GM15510 (cell line): Measurements from ENCODE around the gene EXOC2.

Experiments
- POLR2A ChIP-seq: IDR thresholded peaks from 3 replicates; pipeline ENCODE4 v1.6.1; 2011; ENCODE audit warnings: borderline replicate concordance; ENCODE audit not compliant: insufficient read length; ENCODE audit errors: extremely low read depth

Gene EXOC2

DNA sequence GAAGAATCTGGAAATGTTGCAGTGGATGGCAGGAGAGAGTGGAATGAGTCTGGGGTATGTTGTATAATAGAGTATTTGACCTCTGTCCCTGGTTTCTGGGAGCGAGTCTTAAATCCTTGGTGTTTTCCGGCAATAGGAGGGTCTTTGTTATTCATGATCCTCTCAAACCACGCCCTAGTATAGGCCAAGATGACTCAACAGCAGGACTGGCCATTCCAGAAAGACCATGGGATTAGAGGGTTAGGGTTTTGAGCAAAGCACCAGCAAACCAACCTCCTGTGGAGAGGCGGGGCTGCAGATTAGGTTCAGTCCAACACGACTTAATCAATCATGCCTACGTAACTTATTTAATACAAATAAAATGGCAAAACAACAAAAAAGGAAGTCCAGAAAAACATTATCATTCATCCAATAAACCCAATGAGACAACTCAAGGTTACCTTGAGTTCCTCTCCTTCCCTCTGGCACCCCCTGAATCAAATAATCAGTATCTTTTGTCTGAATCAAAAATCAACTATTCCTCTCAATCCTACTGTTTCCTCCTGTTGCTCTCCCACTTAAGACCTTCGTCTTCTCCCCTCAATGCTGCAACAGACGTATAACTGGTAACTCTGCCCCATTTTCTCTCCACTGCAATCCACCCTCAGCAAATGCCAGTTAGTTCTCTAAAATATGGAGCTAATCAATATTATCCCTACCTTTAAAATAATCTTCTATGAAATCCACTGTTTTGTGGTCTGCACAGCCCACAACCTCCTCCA lies 51.5 kb downstream of the EXOC2 start:
- no peak for TF ChIP-seq POLR2A

- TF ChIP-seq POLR2A, result no peak
These were observed 56.5 kb downstream of the EXOC2 start for GRCh38 chr6:636488-636887.

GRCh38 chr6:635233-635632 lies 57.7 kb downstream of the EXOC2 start:
- TF ChIP-seq POLR2A, result no peak

- TF ChIP-seq POLR2A, result no peak
These were observed 59.3 kb downstream of the EXOC2 start for GRCh38 chr6:633611-634010.

DNA sequence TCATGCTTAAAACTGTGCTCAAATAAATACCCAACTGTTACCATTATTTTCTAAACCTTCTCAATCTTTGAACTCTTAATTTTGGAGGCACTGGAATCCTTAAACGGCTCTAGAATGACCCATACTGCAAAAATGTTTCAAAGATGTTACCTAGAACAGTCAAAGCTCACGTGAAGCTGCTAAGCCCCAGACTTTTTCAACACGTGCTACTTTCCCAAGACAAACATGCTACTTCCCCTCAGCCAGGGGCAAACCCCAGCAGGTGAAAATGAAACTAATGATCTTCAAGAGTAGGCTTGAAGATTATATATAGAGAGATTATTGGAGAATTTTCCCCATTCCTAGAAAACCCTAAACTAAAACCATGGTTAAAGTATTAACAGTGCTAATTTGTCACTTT lies 64.2 kb downstream of the EXOC2 start:
- TF ChIP-seq POLR2A, result no peak

GRCh38 chr6:626236-626635 lies 66.7 kb downstream of the EXOC2 start:
- no peak for TF ChIP-seq POLR2A

- no peak for TF ChIP-seq POLR2A
These were observed 68.0 kb downstream of the EXOC2 start for GRCh38 chr6:624979-625378.

DNA sequence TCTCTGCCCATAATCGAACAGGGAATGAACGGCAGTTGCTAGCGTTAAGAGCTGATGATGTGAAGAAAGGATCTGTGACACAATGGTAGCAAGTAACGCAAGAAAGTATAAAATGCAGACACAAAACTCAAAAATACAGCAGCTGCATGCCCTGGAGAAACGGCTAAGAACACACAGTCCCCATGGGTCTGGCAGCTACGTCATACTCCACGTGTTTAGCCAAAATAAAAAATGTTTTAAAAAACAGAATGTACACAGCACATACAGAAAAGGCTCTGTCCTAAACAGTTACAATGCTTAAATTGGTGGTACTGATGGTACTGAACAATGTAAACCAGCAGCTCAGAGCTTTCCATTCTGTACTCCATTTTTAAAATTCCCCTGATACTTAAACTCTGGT lies 70.5 kb downstream of the EXOC2 start:
- TF ChIP-seq POLR2A, result no peak

DNA sequence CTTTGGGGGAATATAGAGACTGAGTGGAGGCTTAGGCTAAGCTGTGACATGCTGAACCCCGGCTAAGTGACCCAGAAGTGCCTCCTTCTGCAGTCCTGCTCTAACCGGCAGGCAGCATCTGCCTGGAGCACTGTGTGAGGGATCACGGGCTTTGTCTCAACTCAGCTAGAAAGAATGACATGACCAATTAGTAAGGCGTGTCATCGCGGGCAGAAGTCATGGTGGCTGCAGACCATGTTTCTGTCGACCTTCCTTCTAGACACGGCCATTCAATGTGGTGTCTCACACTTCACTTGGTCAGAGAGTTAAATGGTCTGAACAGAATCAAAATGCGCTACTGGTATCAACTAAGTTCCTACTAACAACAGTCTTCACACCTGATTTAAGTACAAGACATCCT lies 71.0 kb downstream of the EXOC2 start:
- no peak for TF ChIP-seq POLR2A

DNA sequence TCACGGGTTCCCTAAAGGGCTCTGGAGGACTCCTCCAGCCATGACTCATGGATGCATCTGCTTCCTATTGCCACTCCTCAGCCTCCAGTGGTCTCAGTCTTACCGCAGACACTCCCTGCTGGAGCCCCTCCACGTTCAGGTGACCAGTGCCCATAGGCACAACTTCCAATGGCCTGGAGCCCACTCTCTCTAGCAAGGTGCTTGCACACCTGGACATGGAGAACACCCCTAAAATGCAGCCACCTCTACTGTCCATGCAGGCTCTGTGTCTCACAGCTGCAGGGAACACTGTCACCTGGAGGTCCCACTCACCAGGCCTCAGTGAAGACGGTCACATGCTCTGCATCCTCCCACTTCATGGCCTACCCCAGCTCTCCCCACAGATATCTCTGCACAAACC lies 72.0 kb downstream of the EXOC2 start:
- TF ChIP-seq POLR2A, result no peak

GRCh38 chr6:620166-620565 lies 72.8 kb downstream of the EXOC2 start:
- TF ChIP-seq POLR2A, result no peak

DNA sequence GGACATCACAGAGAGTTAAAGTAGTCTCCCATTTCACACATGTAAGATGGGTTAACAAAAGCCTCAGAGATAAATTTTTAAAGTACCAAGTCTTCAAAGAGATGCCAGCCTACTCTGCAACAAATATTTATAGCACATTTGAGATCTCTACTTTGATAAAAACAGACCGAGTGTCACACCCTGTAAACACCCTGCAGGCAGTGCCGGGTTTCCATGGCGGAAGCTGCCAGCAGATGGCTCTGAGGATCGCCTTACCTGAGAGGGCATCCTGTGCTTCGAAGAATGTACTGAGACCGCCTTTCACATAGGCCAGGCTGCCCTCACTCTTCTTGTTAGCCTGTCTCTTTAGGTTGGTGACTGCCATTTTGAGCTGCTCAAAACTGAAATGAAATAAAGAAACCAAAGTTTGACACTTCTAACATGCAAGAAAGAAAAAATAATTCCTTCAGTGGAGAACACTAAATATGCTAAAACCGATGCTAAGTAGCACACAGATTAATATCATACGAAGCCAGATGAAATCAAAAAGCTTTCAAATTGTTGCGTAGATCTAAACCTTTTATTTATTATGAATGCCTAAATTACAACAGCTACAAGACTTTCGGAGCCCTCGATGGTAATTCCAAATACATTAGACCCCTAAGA lies 75.4 kb downstream of the EXOC2 start:
- no peak for TF ChIP-seq POLR2A

DNA sequence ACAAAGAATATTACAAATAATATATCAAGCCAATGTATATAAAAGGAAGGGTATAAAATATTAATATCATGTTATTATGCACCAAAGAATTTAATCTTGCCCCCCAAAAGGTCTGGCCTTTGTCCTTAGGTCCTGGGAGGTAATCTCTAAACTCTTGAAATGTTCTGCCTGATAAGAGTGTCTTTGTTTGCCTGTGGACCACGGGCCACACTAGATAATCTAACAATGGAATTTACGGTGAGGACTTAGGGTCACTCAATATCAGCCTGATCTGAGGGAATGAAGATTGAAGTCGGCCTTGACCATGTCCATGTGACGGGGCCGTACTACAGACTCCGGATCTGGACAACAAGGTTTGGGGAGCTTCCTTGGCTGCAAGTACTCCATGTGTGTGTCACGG lies 79.0 kb downstream of the EXOC2 start:
- no peak for TF ChIP-seq POLR2A

GRCh38 chr6:611928-612327 lies 81.0 kb downstream of the EXOC2 start:
- TF ChIP-seq POLR2A, result no peak

- no peak for TF ChIP-seq POLR2A
These were observed 82.1 kb downstream of the EXOC2 start for GRCh38 chr6:610882-611281.

GRCh38 chr6:609905-610304 lies 83.0 kb downstream of the EXOC2 start:
- TF ChIP-seq POLR2A, result no peak
